HepG2 (cell line): ENCODE measurements around the gene GNAL. TPM values are rescaled to one million over a fixed set of nuclear protein-coding genes. Genes with fewer than 3 reads are reported as not detected.
A peak's percentile ranks its signal among the peaks of the same experiment; 100 is the strongest.

Experiments
- CC2D1A ChIP-seq: sonication (generic); formaldehyde crosslinking; IDR thresholded peaks from 2 replicates; pipeline ENCODE4 v1.8.1; 2023; ENCODE audit warnings: mild to moderate bottlenecking, missing genetic modification reagents
- CREM ChIP-seq, 2 experiments: sonication (generic) in 1 of 2; formaldehyde crosslinking in 1 of 2; IDR thresholded peaks; 2 replicates each; pipeline versions ENCODE4 v1.4.0 to v1.6.1; 2016 to 2020; ENCODE audit warnings: antibody characterized with exemption in 1 of 2, mild to moderate bottlenecking in 1 of 2, missing genetic modification reagents in 1 of 2
- HOXA3 ChIP-seq: sonication (generic); formaldehyde crosslinking; IDR thresholded peaks from 2 replicates; pipeline ENCODE4 v1.5.0; 2020; ENCODE audit warnings: missing genetic modification reagents
- KDM6A ChIP-seq: IDR thresholded peaks from 2 replicates; pipeline ENCODE4 v1.6.1; 2016; ENCODE audit warnings: low read depth
- MIXL1 ChIP-seq: IDR thresholded peaks from 2 replicates; pipeline ENCODE4 v1.6.1; 2016
- MYC ChIP-seq: sonication (generic); formaldehyde crosslinking; IDR thresholded peaks from 2 replicates; pipeline ENCODE4 v1.9.0; 2021; ENCODE audit warnings: missing genetic modification reagents, borderline replicate concordance
- NFATC3 ChIP-seq: sonication (generic); formaldehyde crosslinking; IDR thresholded peaks from 2 replicates; pipeline ENCODE4 v1.5.1; 2020; ENCODE audit warnings: mild to moderate bottlenecking, missing genetic modification reagents
- POLR2G ChIP-seq: fragments of 200-400 bp; formaldehyde crosslinking; IDR thresholded peaks from 2 replicates; pipeline ENCODE4 v1.6.1; 2018; ENCODE audit warnings: mild to moderate bottlenecking, low read depth, low read length, moderate library complexity
- PPARG ChIP-seq: conservative IDR thresholded peaks from 2 replicates; pipeline ENCODE4 v1.6.1; 2016; ENCODE audit warnings: missing biosample characterization, missing genetic modification reagents
- RXRA ChIP-seq: sonication (generic); formaldehyde crosslinking; IDR thresholded peaks from 2 replicates; pipeline ENCODE4 v1.5.1; 2020; ENCODE audit warnings: missing genetic modification reagents
- SNAI1 ChIP-seq: sonication (generic); formaldehyde crosslinking; IDR thresholded peaks from 2 replicates; pipeline ENCODE4 v1.5.0; 2020; ENCODE audit warnings: mild to moderate bottlenecking, missing genetic modification reagents, borderline replicate concordance
- SOX5 ChIP-seq: IDR thresholded peaks from 2 replicates; pipeline ENCODE4 v1.6.1; 2016; ENCODE audit warnings: borderline replicate concordance
- ZNF329 ChIP-seq: sonication (generic); formaldehyde crosslinking; IDR thresholded peaks from 2 replicates; pipeline ENCODE4 v1.9.0; 2021; ENCODE audit warnings: low read depth, mild to moderate bottlenecking, missing genetic modification reagents
- ZNF33B ChIP-seq: sonication (generic); formaldehyde crosslinking; IDR thresholded peaks from 2 replicates; pipeline ENCODE4 v1.5.1; 2020; ENCODE audit warnings: mild to moderate bottlenecking, missing genetic modification reagents
- ZNF558 ChIP-seq: sonication (generic); formaldehyde crosslinking; IDR thresholded peaks from 2 replicates; pipeline ENCODE4 v1.9.0; 2022; ENCODE audit warnings: mild to moderate bottlenecking, missing genetic modification reagents, borderline replicate concordance
- polyA plus RNA-seq, 8 experiments: library from polyadenylated mRNA; depleted of rRNA in 3 of 8; stranded (reverse) in 7 of 8; unstranded in 1 of 8; fragments of >200 nt; fragmentation: Illumina TruSeq in 4 of 8; extraction: Trizol in 4 of 8; gene quantifications; 2 replicates each; pipeline versions ENCODE4 v1.2.1 to v1.2.3, GENCODE V29; 2011 to 2016; ENCODE audit warnings: low read depth in 4 of 8, missing spikeins in 1 of 8, mixed read lengths in 1 of 8; ENCODE audit not compliant: insufficient read depth in 1 of 8
- total RNA-seq, 5 experiments: library from RNA; depleted of rRNA; stranded (reverse); fragments of >200 nt; fragmentation: Illumina TruSeq; extraction: Trizol; gene quantifications; 2 replicates each; pipeline ENCODE4 v1.2.3, GENCODE V29; 2016; ENCODE audit warnings: low read depth in 1 of 5
- TF ChIP-seq, protein P1 (sequence below): sonication (generic); formaldehyde crosslinking; IDR thresholded peaks from 2 replicates; pipeline ENCODE4 v1.4.0; 2020; ENCODE audit warnings: missing genetic modification reagents
- TF ChIP-seq, protein P2 (sequence below): sonication (generic); formaldehyde crosslinking; conservative IDR thresholded peaks from 2 replicates; pipeline ENCODE4 v1.4.0; 2020; ENCODE audit warnings: missing genetic modification reagents
- TF ChIP-seq, protein P3 (sequence below): conservative IDR thresholded peaks from 2 replicates; pipeline ENCODE4 v1.6.1; 2018; ENCODE audit warnings: missing genetic modification reagents
- TF ChIP-seq, protein P4 (sequence below): sonication (generic); formaldehyde crosslinking; IDR thresholded peaks from 2 replicates; pipeline ENCODE4 v1.5.1; 2020; ENCODE audit warnings: missing genetic modification reagents, mild to moderate bottlenecking, borderline replicate concordance
- TF ChIP-seq, protein P5 (sequence below): sonication (generic); formaldehyde crosslinking; IDR thresholded peaks from 2 replicates; pipeline ENCODE4 v1.4.0; 2020; ENCODE audit warnings: missing genetic modification reagents, borderline replicate concordance
- TF ChIP-seq, protein P6 (sequence below): sonication (generic); formaldehyde crosslinking; IDR thresholded peaks from 2 replicates; pipeline ENCODE4 v1.8.0; 2022; ENCODE audit warnings: mild to moderate bottlenecking, missing genetic modification reagents, moderate library complexity
- TF ChIP-seq, protein P7 (sequence below): sonication (generic); formaldehyde crosslinking; IDR thresholded peaks from 2 replicates; pipeline ENCODE4 v1.4.0; 2020; ENCODE audit warnings: missing genetic modification reagents

GNAL gene
- total and polyA plus RNA-seq, 2 of the 13 experiments (the other 11 are each of a cell fraction or from before 2014, with no cell fraction given) = 0.87 to 1.4 TPM

DNA sequence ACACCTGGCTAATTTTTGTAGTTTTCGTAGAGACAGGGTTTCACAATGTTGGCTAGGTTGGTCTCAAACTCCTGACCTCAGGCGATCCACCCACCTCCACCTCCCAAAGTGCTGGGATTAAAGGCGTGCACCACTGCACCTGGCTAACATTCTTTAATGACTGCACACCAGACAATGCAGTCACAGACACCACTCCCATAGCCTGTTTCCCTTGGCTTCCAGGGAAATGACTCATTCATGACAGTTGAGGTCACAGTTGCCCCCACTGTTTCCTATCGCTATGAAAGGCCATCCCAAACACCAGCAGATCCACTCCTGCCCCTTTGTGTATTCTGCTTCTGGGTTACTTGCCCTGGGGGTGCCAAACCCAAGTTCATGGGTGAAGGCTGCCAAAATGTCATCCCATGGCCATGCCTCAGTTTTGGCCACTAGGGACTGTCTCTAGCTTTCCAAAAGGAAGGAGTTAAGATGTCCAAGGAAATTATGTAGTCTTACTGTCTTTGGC, 170.9 kb downstream of the GNAL start (continued):
- peak; percentile 9; the same call in 1 of the 2 replicates for TF ChIP-seq CREM (IDR thresholded peaks at IDR 0.05)
- no peak for TF ChIP-seq CREM (CRISPR knock-in tag; IDR thresholded peaks at IDR 0.05)
- no peak for TF ChIP-seq ZNF558 (CRISPR knock-in tag)
- TF ChIP-seq, protein P1, sequence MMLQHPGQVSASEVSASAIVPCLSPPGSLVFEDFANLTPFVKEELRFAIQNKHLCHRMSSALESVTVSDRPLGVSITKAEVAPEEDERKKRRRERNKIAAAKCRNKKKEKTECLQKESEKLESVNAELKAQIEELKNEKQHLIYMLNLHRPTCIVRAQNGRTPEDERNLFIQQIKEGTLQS = peak; percentile 78; the same call in 1 of the 2 replicates
- TF ChIP-seq, protein P2, sequence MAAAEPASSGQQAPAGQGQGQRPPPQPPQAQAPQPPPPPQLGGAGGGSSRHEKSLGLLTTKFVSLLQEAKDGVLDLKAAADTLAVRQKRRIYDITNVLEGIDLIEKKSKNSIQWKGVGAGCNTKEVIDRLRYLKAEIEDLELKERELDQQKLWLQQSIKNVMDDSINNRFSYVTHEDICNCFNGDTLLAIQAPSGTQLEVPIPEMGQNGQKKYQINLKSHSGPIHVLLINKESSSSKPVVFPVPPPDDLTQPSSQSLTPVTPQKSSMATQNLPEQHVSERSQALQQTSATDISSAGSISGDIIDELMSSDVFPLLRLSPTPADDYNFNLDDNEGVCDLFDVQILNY (CRISPR knock-in tag) = no peak
- TF ChIP-seq ZNF33B (CRISPR knock-in tag) = no peak
- no peak for TF ChIP-seq ZNF329 (CRISPR knock-in tag)
- TF ChIP-seq, protein P3, sequence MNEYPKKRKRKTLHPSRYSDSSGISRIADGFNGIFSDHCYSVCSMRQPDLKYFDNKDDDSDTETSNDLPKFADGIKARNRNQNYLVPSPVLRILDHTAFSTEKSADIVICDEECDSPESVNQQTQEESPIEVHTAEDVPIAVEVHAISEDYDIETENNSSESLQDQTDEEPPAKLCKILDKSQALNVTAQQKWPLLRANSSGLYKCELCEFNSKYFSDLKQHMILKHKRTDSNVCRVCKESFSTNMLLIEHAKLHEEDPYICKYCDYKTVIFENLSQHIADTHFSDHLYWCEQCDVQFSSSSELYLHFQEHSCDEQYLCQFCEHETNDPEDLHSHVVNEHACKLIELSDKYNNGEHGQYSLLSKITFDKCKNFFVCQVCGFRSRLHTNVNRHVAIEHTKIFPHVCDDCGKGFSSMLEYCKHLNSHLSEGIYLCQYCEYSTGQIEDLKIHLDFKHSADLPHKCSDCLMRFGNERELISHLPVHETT = no peak
- no peak for TF ChIP-seq MIXL1 (CRISPR knock-in tag)
- TF ChIP-seq HOXA3 (CRISPR knock-in tag) = 0 out of 2 replicates have a peak, but pooled peaks have one; percentile 19
- TF ChIP-seq, protein P4, sequence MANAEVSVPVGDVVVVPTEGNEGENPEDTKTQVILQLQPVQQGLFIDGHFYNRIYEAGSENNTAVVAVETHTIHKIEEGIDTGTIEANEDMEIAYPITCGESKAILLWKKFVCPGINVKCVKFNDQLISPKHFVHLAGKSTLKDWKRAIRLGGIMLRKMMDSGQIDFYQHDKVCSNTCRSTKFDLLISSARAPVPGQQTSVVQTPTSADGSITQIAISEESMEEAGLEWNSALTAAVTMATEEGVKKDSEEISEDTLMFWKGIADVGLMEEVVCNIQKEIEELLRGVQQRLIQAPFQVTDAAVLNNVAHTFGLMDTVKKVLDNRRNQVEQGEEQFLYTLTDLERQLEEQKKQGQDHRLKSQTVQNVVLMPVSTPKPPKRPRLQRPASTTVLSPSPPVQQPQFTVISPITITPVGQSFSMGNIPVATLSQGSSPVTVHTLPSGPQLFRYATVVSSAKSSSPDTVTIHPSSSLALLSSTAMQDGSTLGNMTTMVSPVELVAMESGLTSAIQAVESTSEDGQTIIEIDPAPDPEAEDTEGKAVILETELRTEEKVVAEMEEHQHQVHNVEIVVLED (CRISPR knock-in tag) = no peak
- TF ChIP-seq NFATC3 (CRISPR knock-in tag) = no peak
- TF ChIP-seq CC2D1A = no peak
- no peak for TF ChIP-seq POLR2G
- TF ChIP-seq, protein P5, sequence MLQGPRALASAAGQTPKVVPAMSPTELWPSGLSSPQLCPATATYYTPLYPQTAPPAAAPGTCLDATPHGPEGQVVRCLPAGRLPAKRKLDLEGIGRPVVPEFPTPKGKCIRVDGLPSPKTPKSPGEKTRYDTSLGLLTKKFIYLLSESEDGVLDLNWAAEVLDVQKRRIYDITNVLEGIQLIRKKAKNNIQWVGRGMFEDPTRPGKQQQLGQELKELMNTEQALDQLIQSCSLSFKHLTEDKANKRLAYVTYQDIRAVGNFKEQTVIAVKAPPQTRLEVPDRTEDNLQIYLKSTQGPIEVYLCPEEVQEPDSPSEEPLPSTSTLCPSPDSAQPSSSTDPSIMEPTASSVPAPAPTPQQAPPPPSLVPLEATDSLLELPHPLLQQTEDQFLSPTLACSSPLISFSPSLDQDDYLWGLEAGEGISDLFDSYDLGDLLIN (CRISPR knock-in tag) = no peak
- TF ChIP-seq SNAI1 (CRISPR knock-in tag) = no peak
- peak; percentile 74; the same call in 1 of the 2 replicates for TF ChIP-seq SOX5 (CRISPR knock-in tag)
- TF ChIP-seq, protein P6, sequence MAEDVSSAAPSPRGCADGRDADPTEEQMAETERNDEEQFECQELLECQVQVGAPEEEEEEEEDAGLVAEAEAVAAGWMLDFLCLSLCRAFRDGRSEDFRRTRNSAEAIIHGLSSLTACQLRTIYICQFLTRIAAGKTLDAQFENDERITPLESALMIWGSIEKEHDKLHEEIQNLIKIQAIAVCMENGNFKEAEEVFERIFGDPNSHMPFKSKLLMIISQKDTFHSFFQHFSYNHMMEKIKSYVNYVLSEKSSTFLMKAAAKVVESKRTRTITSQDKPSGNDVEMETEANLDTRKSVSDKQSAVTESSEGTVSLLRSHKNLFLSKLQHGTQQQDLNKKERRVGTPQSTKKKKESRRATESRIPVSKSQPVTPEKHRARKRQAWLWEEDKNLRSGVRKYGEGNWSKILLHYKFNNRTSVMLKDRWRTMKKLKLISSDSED = no peak
- TF ChIP-seq, protein P7, sequence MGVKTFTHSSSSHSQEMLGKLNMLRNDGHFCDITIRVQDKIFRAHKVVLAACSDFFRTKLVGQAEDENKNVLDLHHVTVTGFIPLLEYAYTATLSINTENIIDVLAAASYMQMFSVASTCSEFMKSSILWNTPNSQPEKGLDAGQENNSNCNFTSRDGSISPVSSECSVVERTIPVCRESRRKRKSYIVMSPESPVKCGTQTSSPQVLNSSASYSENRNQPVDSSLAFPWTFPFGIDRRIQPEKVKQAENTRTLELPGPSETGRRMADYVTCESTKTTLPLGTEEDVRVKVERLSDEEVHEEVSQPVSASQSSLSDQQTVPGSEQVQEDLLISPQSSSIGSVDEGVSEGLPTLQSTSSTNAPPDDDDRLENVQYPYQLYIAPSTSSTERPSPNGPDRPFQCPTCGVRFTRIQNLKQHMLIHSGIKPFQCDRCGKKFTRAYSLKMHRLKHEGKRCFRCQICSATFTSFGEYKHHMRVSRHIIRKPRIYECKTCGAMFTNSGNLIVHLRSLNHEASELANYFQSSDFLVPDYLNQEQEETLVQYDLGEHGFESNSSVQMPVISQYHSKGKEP = no peak
- TF ChIP-seq PPARG (CRISPR knock-in tag) = peak; percentile 10; the same call in 1 of the 2 replicates
- no peak for TF ChIP-seq MYC (CRISPR knock-in tag)
- peak; percentile 57; the same call in 1 of the 2 replicates for TF ChIP-seq RXRA (CRISPR knock-in tag)
- no peak for TF ChIP-seq KDM6A (CRISPR knock-in tag)
